SK-N-SH treated with all-trans-retinoic acid at 6 μM for 48 hours (cell line): ENCODE data around the gene GABBR2.

Source experiments
- ATAC-seq: fragments of 200-7000 bp; cut with Tn5 transposase; 3 replicates; pipeline ENCODE4 v1.9.1; 2020; ENCODE audit warnings: mild to moderate bottlenecking, moderate library complexity
- ARNTL ChIP-seq: fragments of 450-650 bp; formaldehyde crosslinking; IDR thresholded peaks from 2 replicates; pipeline ENCODE4 v1.5.0; 2020; ENCODE audit warnings: low read depth, mild to moderate bottlenecking, moderate library complexity, borderline replicate concordance
- CSDC2 ChIP-seq: fragments of 250-450 bp; sonication (Bioruptor Pico); IDR thresholded peaks from 2 replicates; pipeline ENCODE4 v1.5.0; 2020; ENCODE audit warnings: mild to moderate bottlenecking, moderate library complexity
- CSRNP3 ChIP-seq: fragments of 250-450 bp; sonication (Bioruptor Pico); IDR thresholded peaks from 2 replicates; pipeline ENCODE4 v1.5.1; 2021; ENCODE audit warnings: mild to moderate bottlenecking, moderate library complexity
- ESRRG ChIP-seq: fragments of 250-450 bp; sonication (Bioruptor Pico); IDR thresholded peaks from 2 replicates; pipeline ENCODE4 v1.6.1; 2021; ENCODE audit warnings: mild to moderate bottlenecking
- GLIS3 ChIP-seq: fragments of 250-450 bp; sonication (Bioruptor Pico); IDR thresholded peaks from 2 replicates; pipeline ENCODE4 v1.5.0; 2020; ENCODE audit warnings: mild to moderate bottlenecking, moderate library complexity
- ISL1 ChIP-seq: fragments of 250-450 bp; sonication (Bioruptor Pico); IDR thresholded peaks from 2 replicates; pipeline ENCODE4 v2.1.2; 2022; ENCODE audit warnings: mild to moderate bottlenecking, moderate library complexity
- OSR1 ChIP-seq: fragments of 250-450 bp; sonication (Bioruptor Pico); IDR thresholded peaks from 2 replicates; pipeline ENCODE4 v1.8.0; 2022; ENCODE audit warnings: moderate library complexity, mild to moderate bottlenecking, inconsistent platforms
- PATZ1 ChIP-seq: fragments of 250-450 bp; sonication (Bioruptor Pico); IDR thresholded peaks from 2 replicates; pipeline ENCODE4 v1.8.0; 2020; ENCODE audit warnings: mild to moderate bottlenecking, moderate library complexity, borderline replicate concordance
- RARB ChIP-seq: fragments of 250-450 bp; sonication (Bioruptor Pico); IDR thresholded peaks from 2 replicates; pipeline ENCODE4 v1.8.0; 2021; ENCODE audit warnings: mild to moderate bottlenecking, moderate library complexity
- TCF4 ChIP-seq: fragments of 250-450 bp; sonication (Bioruptor Pico); IDR thresholded peaks from 2 replicates; pipeline ENCODE4 v1.8.0; 2021; ENCODE audit warnings: mild to moderate bottlenecking, moderate library complexity, borderline replicate concordance
- TOX ChIP-seq: fragments of 250-450 bp; sonication (Bioruptor Pico); IDR thresholded peaks from 2 replicates; pipeline ENCODE4 v1.8.0; 2021; ENCODE audit warnings: mild to moderate bottlenecking, moderate library complexity, borderline replicate concordance
- TSHZ2 ChIP-seq: fragments of 250-450 bp; sonication (Bioruptor Pico); IDR thresholded peaks from 2 replicates; pipeline ENCODE4 v1.5.0; 2020; ENCODE audit warnings: mild to moderate bottlenecking, moderate library complexity
- ZC3H10 ChIP-seq: fragments of 250-450 bp; sonication (Bioruptor Pico); IDR thresholded peaks from 2 replicates; pipeline ENCODE4 v1.5.1; 2021; ENCODE audit warnings: mild to moderate bottlenecking, moderate library complexity
- ZFP30 ChIP-seq: fragments of 450-650 bp; formaldehyde crosslinking; IDR thresholded peaks from 2 replicates; pipeline ENCODE4 v1.5.0; 2022; ENCODE audit warnings: mild to moderate bottlenecking, moderate library complexity
- ZNF70 ChIP-seq: fragments of 450-650 bp; formaldehyde crosslinking; IDR thresholded peaks from 2 replicates; pipeline ENCODE4 v1.5.0; 2020; ENCODE audit warnings: mild to moderate bottlenecking, moderate library complexity
- ZNF8 ChIP-seq: fragments of 450-650 bp; formaldehyde crosslinking; IDR thresholded peaks from 2 replicates; pipeline ENCODE4 v1.5.0; 2020; ENCODE audit warnings: mild to moderate bottlenecking, moderate library complexity
- TF ChIP-seq, protein P1 (sequence below): fragments of 250-450 bp; sonication (Bioruptor Pico); IDR thresholded peaks from 2 replicates; pipeline ENCODE4 v1.8.0; 2021; ENCODE audit warnings: low read depth, mild to moderate bottlenecking, moderate library complexity, borderline replicate concordance
- TF ChIP-seq, protein P2 (sequence below): fragments of 250-450 bp; sonication (Bioruptor Pico); IDR thresholded peaks from 2 replicates; pipeline ENCODE4 v1.5.1; 2020; ENCODE audit warnings: low read depth, mild to moderate bottlenecking, moderate library complexity

GABBR2 gene

DNA sequence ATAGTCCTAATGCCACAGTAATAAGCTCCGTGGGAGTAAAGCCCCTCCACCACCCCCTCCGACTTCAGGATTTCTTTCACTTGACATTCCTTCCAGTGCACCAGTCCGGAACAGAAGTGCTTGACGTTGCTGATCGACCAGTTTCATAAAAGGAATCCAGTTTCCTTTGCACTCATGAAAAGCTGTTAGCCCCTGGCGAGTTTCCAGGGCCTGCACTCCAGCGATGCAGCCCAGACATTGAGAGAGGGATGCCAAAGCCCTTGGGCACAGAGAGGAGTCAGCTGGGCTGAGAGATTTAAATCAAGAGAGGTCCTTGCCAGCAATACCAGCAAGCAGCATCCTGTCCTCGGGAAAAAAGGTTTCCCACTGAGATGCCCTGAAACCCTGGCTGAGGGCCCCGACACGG is 170.1 kb downstream of the GABBR2 start:
- TF ChIP-seq, protein P1, sequence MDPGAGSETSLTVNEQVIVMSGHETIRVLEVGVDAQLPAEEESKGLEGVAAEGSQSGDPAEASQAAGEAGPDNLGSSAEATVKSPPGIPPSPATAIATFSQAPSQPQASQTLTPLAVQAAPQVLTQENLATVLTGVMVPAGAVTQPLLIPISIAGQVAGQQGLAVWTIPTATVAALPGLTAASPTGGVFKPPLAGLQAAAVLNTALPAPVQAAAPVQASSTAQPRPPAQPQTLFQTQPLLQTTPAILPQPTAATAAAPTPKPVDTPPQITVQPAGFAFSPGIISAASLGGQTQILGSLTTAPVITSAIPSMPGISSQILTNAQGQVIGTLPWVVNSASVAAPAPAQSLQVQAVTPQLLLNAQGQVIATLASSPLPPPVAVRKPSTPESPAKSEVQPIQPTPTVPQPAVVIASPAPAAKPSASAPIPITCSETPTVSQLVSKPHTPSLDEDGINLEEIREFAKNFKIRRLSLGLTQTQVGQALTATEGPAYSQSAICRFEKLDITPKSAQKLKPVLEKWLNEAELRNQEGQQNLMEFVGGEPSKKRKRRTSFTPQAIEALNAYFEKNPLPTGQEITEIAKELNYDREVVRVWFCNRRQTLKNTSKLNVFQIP (CRISPR knock-in tag): no peak
- no peak for TF ChIP-seq ARNTL
- no peak for TF ChIP-seq ZC3H10 (CRISPR knock-in tag)
- no peak for TF ChIP-seq RARB (CRISPR knock-in tag)
- no peak for TF ChIP-seq ZNF70 (CRISPR knock-in tag)
- no peak for TF ChIP-seq ZFP30 (CRISPR knock-in tag)
- TF ChIP-seq CSRNP3 (CRISPR knock-in tag): no peak
- TF ChIP-seq ISL1 (CRISPR knock-in tag): no peak
- ATAC-seq: peak; percentile 16; the same call in 2 of the 3 replicates

DNA sequence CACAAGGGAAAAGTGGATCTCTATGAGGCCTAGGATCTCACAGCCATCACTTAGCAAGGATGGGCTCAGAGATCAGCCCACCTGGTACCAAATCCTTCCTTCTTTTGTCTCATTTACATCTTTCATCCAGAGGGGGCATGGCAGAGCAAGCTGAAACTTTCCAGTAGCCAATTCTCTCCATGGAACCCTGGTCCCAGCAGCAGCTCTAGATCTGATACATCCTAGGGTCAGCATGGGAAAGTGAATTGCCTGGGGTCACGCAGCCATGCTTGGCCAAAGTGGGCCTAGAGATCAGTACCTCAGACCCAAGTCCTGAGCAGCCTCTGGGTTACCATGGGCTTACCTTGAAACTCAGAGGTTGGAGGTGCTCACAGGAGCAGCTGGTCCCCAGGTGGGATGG is 170.5 kb downstream of the GABBR2 start:
- no peak for ATAC-seq

More for the DNA sequence above, 170.5 kb downstream of the GABBR2 start:
- TF ChIP-seq OSR1 (no peak), ZC3H10 (CRISPR knock-in tag) (no peak), PATZ1 (CRISPR knock-in tag) (no peak), ISL1 (CRISPR knock-in tag) (no peak), CSDC2 (CRISPR knock-in tag) (no peak), ESRRG (CRISPR knock-in tag) (no peak), ARNTL (no peak), ZNF8 (CRISPR knock-in tag) (no peak), ZFP30 (CRISPR knock-in tag) (no peak), TCF4 (CRISPR knock-in tag) (no peak), TOX (no peak), ZNF70 (CRISPR knock-in tag) (no peak), TSHZ2 (no peak), GLIS3 (CRISPR knock-in tag) (no peak), CSRNP3 (CRISPR knock-in tag) (no peak)
- TF ChIP-seq, protein P1 (CRISPR knock-in tag): no peak
- TF ChIP-seq, protein P2, sequence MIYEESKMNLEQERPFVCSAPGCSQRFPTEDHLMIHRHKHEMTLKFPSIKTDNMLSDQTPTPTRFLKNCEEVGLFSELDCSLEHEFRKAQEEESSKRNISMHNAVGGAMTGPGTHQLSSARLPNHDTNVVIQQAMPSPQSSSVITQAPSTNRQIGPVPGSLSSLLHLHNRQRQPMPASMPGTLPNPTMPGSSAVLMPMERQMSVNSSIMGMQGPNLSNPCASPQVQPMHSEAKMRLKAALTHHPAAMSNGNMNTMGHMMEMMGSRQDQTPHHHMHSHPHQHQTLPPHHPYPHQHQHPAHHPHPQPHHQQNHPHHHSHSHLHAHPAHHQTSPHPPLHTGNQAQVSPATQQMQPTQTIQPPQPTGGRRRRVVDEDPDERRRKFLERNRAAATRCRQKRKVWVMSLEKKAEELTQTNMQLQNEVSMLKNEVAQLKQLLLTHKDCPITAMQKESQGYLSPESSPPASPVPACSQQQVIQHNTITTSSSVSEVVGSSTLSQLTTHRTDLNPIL (CRISPR knock-in tag): no peak
- TF ChIP-seq, all 23 proteins: peak for 0
